ENCODE measurements around the gene INHA. TPM values are rescaled to one million over a fixed set of nuclear protein-coding genes. Genes with fewer than 3 reads are reported as not detected.

INHA gene
- total and polyA plus RNA-seq, 2 donors (not counting 1 experiment from before 2014, with no cell fraction given), result not detected

- Histone ChIP-seq H4K20me1 (ENCODE audit: control insufficient read depth, insufficient read depth, low read length, poor library complexity, severe bottlenecking) (no peaks in the 10 kb centered on the region), H3K9me3 (ENCODE audit: control extremely low read depth in 1 of 3, control insufficient read depth in 2 of 3, insufficient read depth in 1 of 3, low read length in 2 of 3) (peaks cover 0 to 8% (median 0%) of the 10 kb centered on the region in 3 donors), H3K79me2 (ENCODE audit: control insufficient read depth, insufficient read depth, low read length) (no peaks in the 10 kb centered on the region), H3K4me1 (ENCODE audit: control insufficient read depth in 2 of 2, insufficient read depth in 2 of 2, low read length in 2 of 2) (peaks cover 10 to 17% of the 10 kb centered on the region in 2 donors), H3K9ac (ENCODE audit: low read length) (no peak overlapping the region), H3K36me3 (replicated peaks in 1 of 2; ENCODE audit: control extremely low read depth in 1 of 2, control insufficient read depth in 1 of 2, extremely low read depth in 1 of 2, insufficient read depth in 2 of 2, low read length in 1 of 2) (no peaks in the 10 kb centered on the region), H2AFZ (ENCODE audit: insufficient read depth, low read depth, low read length, poor library complexity, severe bottlenecking) (peak overlapping the region; percentile 46), H3K27ac (ENCODE audit: low read length in 2 of 2) (no peak overlapping the region), H3K4me2 (replicated peaks; ENCODE audit: low read depth, low read length, poor library complexity, severe bottlenecking) (peak overlapping the region; percentile 66), H3K4me3 (ENCODE audit: control extremely low read depth in 1 of 5, extremely low read depth in 1 of 5, insufficient read depth in 1 of 5, low read depth in 2 of 5, low read length in 4 of 5) (no peak overlapping the region), H3K27me3 (replicated peaks in 1 of 4; ENCODE audit: control extremely low read depth in 1 of 4, control insufficient read depth in 3 of 4, insufficient read depth in 4 of 4, low read length in 3 of 4) (peaks cover 1 to 68% (median 32%) of the 10 kb centered on the region in 4 experiments)
- no peak overlapping the region for H3K27ac Mint-ChIP-seq
- no peaks in the 10 kb centered on the region for H3K9me3 Mint-ChIP-seq (ENCODE audit: insufficient read depth)
- ChIA-PET POLR2A (no interaction called here), CTCF (interaction anchor here (0.7 to 1.2 kb wide), 2 partner anchors 22 to 25 kb away, joined by 3 to 4 read pairs; no protein-coding TSS in a partner anchor)
- intact Hi-C loops (cut with micrococcal nuclease), result no loop called here
- 16% methylated on average over 20 of the region's 24 CpGs for WGBS (ENCODE audit: insufficient coverage)
- H3K4me1 Mint-ChIP-seq, result peaks cover 14% of the 10 kb centered on the region
- H3K27me3 Mint-ChIP-seq, result peaks cover 71% of the 10 kb centered on the region
- DNase-seq, result peak; percentile 36
- no peak for ATAC-seq (ENCODE audit: low read depth)
- peak overlapping the region; percentile 33 for H3K4me3 Mint-ChIP-seq
- TF ChIP-seq EZH2 (IDR thresholded peaks at IDR 0.05; ENCODE audit: borderline replicate concordance, insufficient read depth, low read depth, low read length, poor library complexity, severe bottlenecking) (no peak), CTCF (IDR thresholded peaks at IDR 0.05) (no peak)
These were observed 49.0 kb upstream of the INHA start for GRCh38 chr2:219523031-219523671.

GRCh38 chr2:219524817-219525216 is 47.3 kb upstream of the INHA start:
- Histone ChIP-seq H3K36me3 (replicated peaks in 1 of 2; ENCODE audit: control extremely low read depth in 1 of 2, control insufficient read depth in 1 of 2, extremely low read depth in 1 of 2, insufficient read depth in 2 of 2, low read length in 1 of 2) (no peaks in the 10 kb centered on the region), H3K27me3 (replicated peaks in 1 of 4; ENCODE audit: control extremely low read depth in 1 of 4, control insufficient read depth in 3 of 4, insufficient read depth in 4 of 4, low read length in 3 of 4) (peaks cover 1 to 76% (median 38%) of the 10 kb centered on the region in 4 experiments), H3K9ac (ENCODE audit: low read length) (no peak overlapping the region), H3K27ac (ENCODE audit: low read length in 2 of 2) (no peak overlapping the region), H4K20me1 (ENCODE audit: control insufficient read depth, insufficient read depth, low read length, poor library complexity, severe bottlenecking) (no peaks in the 10 kb centered on the region), H3K79me2 (ENCODE audit: control insufficient read depth, insufficient read depth, low read length) (no peaks in the 10 kb centered on the region), H3K9me3 (ENCODE audit: control extremely low read depth in 1 of 3, control insufficient read depth in 2 of 3, insufficient read depth in 1 of 3, low read length in 2 of 3) (peaks cover 0 to 8% (median 0%) of the 10 kb centered on the region in 3 donors), H3K4me1 (ENCODE audit: control insufficient read depth in 2 of 2, insufficient read depth in 2 of 2, low read length in 2 of 2) (peaks cover 10 to 19% of the 10 kb centered on the region in 2 donors), H3K4me3 (ENCODE audit: control extremely low read depth in 1 of 5, extremely low read depth in 1 of 5, insufficient read depth in 1 of 5, low read depth in 2 of 5, low read length in 4 of 5) (no peak overlapping the region), H2AFZ (ENCODE audit: insufficient read depth, low read depth, low read length, poor library complexity, severe bottlenecking) (no peak overlapping the region), H3K4me2 (replicated peaks; ENCODE audit: low read depth, low read length, poor library complexity, severe bottlenecking) (no peak overlapping the region)
- H3K9me3 Mint-ChIP-seq (ENCODE audit: insufficient read depth), result no peaks in the 10 kb centered on the region
- intact Hi-C loops (cut with micrococcal nuclease), result no loop called here
- ATAC-seq (ENCODE audit: low read depth), result no peak
- ChIA-PET POLR2A (no interaction called here), CTCF (interaction anchor here (1.2 to 1.4 kb wide), 4 partner anchors 17 to 65 kb away, joined by 3 to 4 read pairs (median 3); partner anchors contain the start of gene GMPPA)
- H3K27me3 Mint-ChIP-seq, result peaks cover 73% of the 10 kb centered on the region
- no peak overlapping the region for H3K4me3 Mint-ChIP-seq
- no peak for TF ChIP-seq EZH2 (IDR thresholded peaks at IDR 0.05; ENCODE audit: borderline replicate concordance, insufficient read depth, low read depth, low read length, poor library complexity, severe bottlenecking)
- no peak for TF ChIP-seq CTCF (IDR thresholded peaks at IDR 0.05)
- no peak overlapping the region for H3K27ac Mint-ChIP-seq
- H3K4me1 Mint-ChIP-seq, result peaks cover 14% of the 10 kb centered on the region
- no peak for DNase-seq
- WGBS (ENCODE audit: insufficient coverage), result 100% methylated on average over 1 of the region's 2 CpGs

Measured in B cell (primary cell).